ENCODE data around the gene PHLPP1.
A peak's percentile ranks its signal among the peaks of the same experiment; 100 is the strongest.

Gene PHLPP1

DNA sequence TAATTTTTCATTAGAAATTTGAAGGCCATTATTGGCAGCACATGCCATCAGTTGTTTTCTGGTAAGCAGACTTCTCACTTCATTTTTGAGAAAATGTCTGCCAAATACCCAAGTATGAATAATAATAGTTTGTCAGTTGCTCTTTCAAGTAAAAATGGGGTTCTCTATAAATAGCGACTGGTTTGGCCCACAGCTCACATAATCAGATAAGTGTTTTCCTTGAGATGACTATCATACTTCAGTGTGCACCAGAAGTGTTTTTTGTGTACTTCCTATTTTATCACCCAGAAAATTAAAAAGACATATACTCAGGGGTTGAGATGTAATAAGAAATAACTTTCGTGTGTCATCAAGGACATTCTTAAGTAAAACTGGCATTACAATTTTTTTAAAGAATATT is 147.1 kb downstream of the PHLPP1 start:
- TF ChIP-seq, protein P1, sequence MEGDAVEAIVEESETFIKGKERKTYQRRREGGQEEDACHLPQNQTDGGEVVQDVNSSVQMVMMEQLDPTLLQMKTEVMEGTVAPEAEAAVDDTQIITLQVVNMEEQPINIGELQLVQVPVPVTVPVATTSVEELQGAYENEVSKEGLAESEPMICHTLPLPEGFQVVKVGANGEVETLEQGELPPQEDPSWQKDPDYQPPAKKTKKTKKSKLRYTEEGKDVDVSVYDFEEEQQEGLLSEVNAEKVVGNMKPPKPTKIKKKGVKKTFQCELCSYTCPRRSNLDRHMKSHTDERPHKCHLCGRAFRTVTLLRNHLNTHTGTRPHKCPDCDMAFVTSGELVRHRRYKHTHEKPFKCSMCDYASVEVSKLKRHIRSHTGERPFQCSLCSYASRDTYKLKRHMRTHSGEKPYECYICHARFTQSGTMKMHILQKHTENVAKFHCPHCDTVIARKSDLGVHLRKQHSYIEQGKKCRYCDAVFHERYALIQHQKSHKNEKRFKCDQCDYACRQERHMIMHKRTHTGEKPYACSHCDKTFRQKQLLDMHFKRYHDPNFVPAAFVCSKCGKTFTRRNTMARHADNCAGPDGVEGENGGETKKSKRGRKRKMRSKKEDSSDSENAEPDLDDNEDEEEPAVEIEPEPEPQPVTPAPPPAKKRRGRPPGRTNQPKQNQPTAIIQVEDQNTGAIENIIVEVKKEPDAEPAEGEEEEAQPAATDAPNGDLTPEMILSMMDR (conservative IDR thresholded peaks at IDR 0.05; ENCODE audit: low read length): no peak
- TF ChIP-seq EZH2phosphoT487 (IDR thresholded peaks at IDR 0.05; ENCODE audit: borderline replicate concordance): no peak
- no peaks in the 10 kb centered on the region for H4K20me1 ChIP-seq (ENCODE audit: insufficient read depth, low read length, poor library complexity, severe bottlenecking)
- H2AFZ ChIP-seq (ENCODE audit: low read length): no peak overlapping the region
- H3K27me3 ChIP-seq (ENCODE audit: insufficient read depth, low read length, poor library complexity, severe bottlenecking): no peaks in the 10 kb centered on the region
- H3K36me3 ChIP-seq (ENCODE audit: insufficient read depth, low read length): peaks cover 19% of the 10 kb centered on the region; the same call in 1 of the 2 replicates
- H3K4me3 ChIP-seq (ENCODE audit: low read length, poor library complexity, severe bottlenecking): peak overlapping the region; percentile 16
- peaks cover 25% of the 10 kb centered on the region for H3K4me1 ChIP-seq (ENCODE audit: insufficient read depth, low read length, poor library complexity, severe bottlenecking)
- peak overlapping the region; percentile 57 for H3K4me2 ChIP-seq (ENCODE audit: low read depth, low read length, poor library complexity, severe bottlenecking)
- H3K9me3 ChIP-seq (ENCODE audit: insufficient read depth, low read depth, low read length): no peaks in the 10 kb centered on the region
- H3K9ac ChIP-seq (ENCODE audit: low read depth, low read length, poor library complexity, severe bottlenecking): no peak overlapping the region
- H3K9me2 ChIP-seq (replicated peaks; ENCODE audit: low read depth, low read length): no peaks in the 10 kb centered on the region
- H3K79me2 ChIP-seq (ENCODE audit: insufficient read depth, low read length): no peaks in the 10 kb centered on the region
- H3F3A ChIP-seq (ENCODE audit: low read depth): 0 out of 2 replicates have a peak, but pooled peaks cover 4% of the 10 kb centered on the region

DNA sequence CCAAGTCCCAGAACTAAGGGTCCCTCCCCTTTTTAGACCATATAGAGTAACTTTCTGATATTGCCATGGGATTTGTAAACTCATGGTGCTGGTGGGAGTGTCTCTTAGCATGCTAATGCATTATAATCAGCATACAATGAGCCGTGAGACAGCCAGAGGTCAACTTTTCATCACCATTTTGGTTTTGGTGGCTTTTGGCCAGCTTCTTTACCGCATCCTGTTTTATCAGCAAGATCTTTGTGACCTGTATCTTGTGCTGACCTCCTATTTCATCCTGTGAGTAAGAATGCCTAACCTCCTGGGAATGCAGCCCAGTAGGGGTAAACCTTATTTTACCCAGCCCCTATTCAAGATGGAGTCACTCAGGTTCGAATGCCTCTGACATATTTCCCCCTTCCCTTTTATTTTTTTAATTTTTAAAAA is 148.2 kb downstream of the PHLPP1 start:
- peaks cover 19% of the 10 kb centered on the region; the same call in 1 of the 2 replicates for H3K36me3 ChIP-seq (ENCODE audit: insufficient read depth, low read length)
- no peaks in the 10 kb centered on the region for H4K20me1 ChIP-seq (ENCODE audit: insufficient read depth, low read length, poor library complexity, severe bottlenecking)
- no peaks in the 10 kb centered on the region for H3K27me3 ChIP-seq (ENCODE audit: insufficient read depth, low read length, poor library complexity, severe bottlenecking)
- no peak overlapping the region for H3K4me3 ChIP-seq (ENCODE audit: low read length, poor library complexity, severe bottlenecking)
- H3K4me2 ChIP-seq (ENCODE audit: low read depth, low read length, poor library complexity, severe bottlenecking): no peak overlapping the region
- no peak overlapping the region for H2AFZ ChIP-seq (ENCODE audit: low read length)
- peaks cover 22% of the 10 kb centered on the region for H3K4me1 ChIP-seq (ENCODE audit: insufficient read depth, low read length, poor library complexity, severe bottlenecking)
- H3K79me2 ChIP-seq (ENCODE audit: insufficient read depth, low read length): no peaks in the 10 kb centered on the region
- H3F3A ChIP-seq (ENCODE audit: low read depth): 0 out of 2 replicates have a peak, but pooled peaks cover 4% of the 10 kb centered on the region
- H3K9me3 ChIP-seq (ENCODE audit: insufficient read depth, low read depth, low read length): no peaks in the 10 kb centered on the region
- H3K9me2 ChIP-seq (replicated peaks; ENCODE audit: low read depth, low read length): no peaks in the 10 kb centered on the region
- no peak overlapping the region for H3K9ac ChIP-seq (ENCODE audit: low read depth, low read length, poor library complexity, severe bottlenecking)
- TF ChIP-seq, protein P1 (conservative IDR thresholded peaks at IDR 0.05; ENCODE audit: low read length): no peak
- no peak for TF ChIP-seq EZH2phosphoT487 (IDR thresholded peaks at IDR 0.05; ENCODE audit: borderline replicate concordance)

DNA sequence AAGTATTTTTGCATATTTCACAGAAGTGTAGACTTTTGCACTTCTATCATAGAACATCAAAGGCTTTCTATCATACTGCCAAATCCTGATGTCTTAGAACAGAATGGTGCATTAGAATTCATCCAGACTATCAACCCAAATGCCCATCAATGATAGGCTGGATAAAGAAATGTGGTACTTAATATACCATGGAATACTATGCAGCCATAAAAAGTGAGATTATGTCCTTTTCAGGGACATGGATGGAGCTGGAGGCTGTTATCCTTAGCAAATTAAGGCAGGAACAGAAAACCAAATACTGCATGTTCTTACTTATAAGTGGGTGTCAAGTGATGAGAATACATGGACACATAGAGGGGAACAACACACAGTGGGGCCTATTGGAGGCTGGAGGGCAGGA is 150.2 kb downstream of the PHLPP1 start:
- H3K27me3 ChIP-seq (ENCODE audit: insufficient read depth, low read length, poor library complexity, severe bottlenecking): no peaks in the 10 kb centered on the region
- H3K36me3 ChIP-seq (ENCODE audit: insufficient read depth, low read length): peaks cover 20% of the 10 kb centered on the region
- TF ChIP-seq, protein P1 (conservative IDR thresholded peaks at IDR 0.05; ENCODE audit: low read length): no peak
- TF ChIP-seq EZH2phosphoT487 (IDR thresholded peaks at IDR 0.05; ENCODE audit: borderline replicate concordance): no peak
- H3K4me3 ChIP-seq (ENCODE audit: low read length, poor library complexity, severe bottlenecking): no peak overlapping the region
- peaks cover 32% of the 10 kb centered on the region for H3K4me1 ChIP-seq (ENCODE audit: insufficient read depth, low read length, poor library complexity, severe bottlenecking)
- no peak overlapping the region for H3K9ac ChIP-seq (ENCODE audit: low read depth, low read length, poor library complexity, severe bottlenecking)
- no peaks in the 10 kb centered on the region for H3K79me2 ChIP-seq (ENCODE audit: insufficient read depth, low read length)
- H3K9me3 ChIP-seq (ENCODE audit: insufficient read depth, low read depth, low read length): no peaks in the 10 kb centered on the region
- H3K4me2 ChIP-seq (ENCODE audit: low read depth, low read length, poor library complexity, severe bottlenecking): no peak overlapping the region
- 0 out of 2 replicates have a peak, but pooled peaks cover 4% of the 10 kb centered on the region for H3F3A ChIP-seq (ENCODE audit: low read depth)
- no peaks in the 10 kb centered on the region for H3K9me2 ChIP-seq (replicated peaks; ENCODE audit: low read depth, low read length)
- no peaks in the 10 kb centered on the region for H4K20me1 ChIP-seq (ENCODE audit: insufficient read depth, low read length, poor library complexity, severe bottlenecking)
- H2AFZ ChIP-seq (ENCODE audit: low read length): no peak overlapping the region
